SK-N-SH (cell line): ENCODE data around the gene MINDY4.

ENCODE experiments used
- CTCF ChIP-seq: fragments of 200-600 bp; sonication (generic); IDR thresholded peaks from 2 replicates; pipeline ENCODE4 v1.6.1; 2017; ENCODE audit warnings: antibody characterized with exemption, mild to moderate bottlenecking, moderate library complexity
- EP300 ChIP-seq, 2 experiments: IDR thresholded peaks; 2 replicates each; pipeline versions ENCODE4 v1.4.0 to v1.6.1; 2012; ENCODE audit warnings: borderline replicate concordance in 1 of 2, low read depth in 1 of 2, low read length in 1 of 2
- FOSL2 ChIP-seq: IDR thresholded peaks from 2 replicates; pipeline ENCODE4 v1.4.0; 2012; ENCODE audit warnings: low read depth, mild to moderate bottlenecking, moderate library complexity, borderline replicate concordance
- JUND ChIP-seq: IDR thresholded peaks from 2 replicates; pipeline ENCODE4 v1.4.0; 2012
- NFIC ChIP-seq: IDR thresholded peaks from 2 replicates; pipeline ENCODE4 v1.4.0; 2012; ENCODE audit warnings: borderline replicate concordance
- POLR2AphosphoS5 ChIP-seq: IDR thresholded peaks from 2 replicates; pipeline ENCODE4 v1.6.1; 2012; ENCODE audit warnings: low read depth, low read length
- RCOR1 ChIP-seq: fragments of 150-350 bp; IDR thresholded peaks from 2 replicates; pipeline ENCODE4 v1.6.1; 2017; ENCODE audit warnings: antibody characterized with exemption, low read length
- SIN3A ChIP-seq: IDR thresholded peaks from 2 replicates; pipeline ENCODE4 v1.6.1; 2012; ENCODE audit warnings: low read depth, mild to moderate bottlenecking, low read length, moderate library complexity, borderline replicate concordance
- USF1 ChIP-seq: IDR thresholded peaks from 2 replicates; pipeline ENCODE4 v1.4.0; 2012; ENCODE audit warnings: low read depth, borderline replicate concordance

GRCh38 chr7:30739691-30740090, 31.5 kb upstream of the MINDY4 start:
- TF ChIP-seq RCOR1, result no peak
- TF ChIP-seq CTCF, result no peak
- TF ChIP-seq NFIC, result no peak
- TF ChIP-seq SIN3A, result no peak
- no peak for TF ChIP-seq EP300 (IDR thresholded peaks at IDR 0.05; ENCODE audit: borderline replicate concordance in 1 of 2, low read depth in 1 of 2, low read length in 1 of 2)
- no peak for TF ChIP-seq USF1
- no peak for TF ChIP-seq FOSL2
- no peak for TF ChIP-seq POLR2AphosphoS5
- TF ChIP-seq JUND, result no peak
